NK-92 treated with Interleukin-12 subunit alpha and Interleukin-12 subunit beta, amount 100 ng/mL, for 24 hours (cell line): ENCODE measurements around the gene CLASP1.
"Not testable (repeated sequence)": the region's sequence is repeated elsewhere in the genome, so short reads cannot be mapped to it uniquely, and the experiment has no call there.

Experiments used
- DNase-seq: peaks from one replicate; lab custom pipeline; 2025; lab: John Stamatoyannopoulos, UW

Gene CLASP1

DNA sequence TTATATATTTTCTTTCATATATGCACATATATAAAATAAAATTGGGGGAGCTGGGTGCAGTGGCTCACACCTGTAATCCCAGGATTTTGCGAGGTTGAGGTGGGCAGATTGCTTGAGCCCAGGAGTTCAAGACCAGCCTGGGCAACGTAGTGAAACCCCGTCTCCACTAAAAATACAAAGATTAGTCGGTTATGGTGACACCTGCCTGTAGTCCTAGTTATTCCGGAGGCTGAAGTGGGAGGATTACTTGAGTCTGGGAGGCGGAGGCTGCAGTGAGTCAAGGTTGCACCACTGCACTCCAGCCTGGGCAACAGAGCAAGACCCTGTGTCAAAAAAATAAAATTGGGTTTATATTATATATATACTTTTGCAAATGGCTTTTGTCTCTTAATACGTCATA, 324.7 kb downstream of the CLASP1 start:
- DNase-seq: no peak

- DNase-seq: no peak
These were observed 327.8 kb downstream of the CLASP1 start for GRCh38 chr2:121321476-121321875.

DNA sequence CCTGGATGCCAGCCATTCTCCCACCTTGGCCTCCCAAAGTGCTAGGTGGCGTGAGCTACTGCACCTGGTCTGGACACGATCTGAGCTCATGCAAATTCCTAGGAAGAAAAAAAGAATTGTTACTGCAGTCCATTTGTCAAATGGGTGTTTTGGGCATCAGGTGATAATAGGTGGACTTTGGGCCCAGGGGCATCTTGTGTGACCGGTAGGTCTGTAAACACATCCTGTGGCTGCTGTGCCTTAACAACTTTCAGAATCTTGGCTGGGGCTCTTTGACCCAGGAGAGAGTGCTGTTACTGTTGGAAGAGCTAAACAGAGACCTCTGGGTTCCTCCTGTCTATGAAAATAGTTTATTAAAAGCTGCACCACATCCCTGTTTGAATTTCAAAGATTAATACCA, 329.3 kb downstream of the CLASP1 start:
- DNase-seq: no peak

DNA sequence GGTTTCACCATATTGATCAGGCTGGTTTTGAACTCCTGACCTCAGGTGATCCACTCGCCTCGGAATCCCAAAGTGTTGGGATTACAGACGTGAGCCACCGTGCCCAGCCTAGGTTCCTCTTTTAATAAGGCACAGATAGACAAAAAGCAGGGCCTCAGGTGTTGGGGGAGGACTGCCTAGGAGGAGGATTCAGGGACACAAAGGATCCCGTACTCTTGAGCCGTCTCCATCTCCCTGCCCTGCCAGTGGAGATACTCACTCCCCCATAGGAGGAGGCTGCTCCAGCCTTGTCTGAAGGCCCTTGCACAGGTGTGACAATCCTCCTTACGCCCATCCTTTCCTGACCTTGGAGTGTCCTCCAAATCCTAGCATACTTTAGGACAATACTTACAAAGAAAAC, 332.3 kb downstream of the CLASP1 start:
- DNase-seq: no peak

DNA sequence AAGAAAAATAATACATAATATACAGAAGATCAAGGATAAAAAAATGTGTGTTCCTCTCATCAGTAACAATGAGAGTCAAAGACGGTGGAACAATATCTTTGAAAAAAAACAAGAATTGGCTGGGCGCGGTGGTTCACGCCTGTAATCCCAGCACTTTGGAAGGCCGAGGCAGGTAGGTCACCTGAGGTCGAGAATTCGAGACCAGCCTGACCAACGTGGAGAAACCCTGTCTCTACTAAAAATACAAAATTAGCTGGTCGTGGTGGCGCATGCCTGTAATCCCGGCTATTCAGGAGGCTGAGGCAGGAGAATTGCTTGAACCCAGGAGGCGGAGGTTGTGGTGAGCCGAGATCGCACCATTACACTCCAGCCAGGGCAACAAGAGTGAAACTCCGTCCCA, 335.6 kb downstream of the CLASP1 start:
- not testable (repeated sequence) for DNase-seq

GRCh38 chr2:121309801-121310200, 339.5 kb downstream of the CLASP1 start:
- peak; percentile 69 for DNase-seq

DNA sequence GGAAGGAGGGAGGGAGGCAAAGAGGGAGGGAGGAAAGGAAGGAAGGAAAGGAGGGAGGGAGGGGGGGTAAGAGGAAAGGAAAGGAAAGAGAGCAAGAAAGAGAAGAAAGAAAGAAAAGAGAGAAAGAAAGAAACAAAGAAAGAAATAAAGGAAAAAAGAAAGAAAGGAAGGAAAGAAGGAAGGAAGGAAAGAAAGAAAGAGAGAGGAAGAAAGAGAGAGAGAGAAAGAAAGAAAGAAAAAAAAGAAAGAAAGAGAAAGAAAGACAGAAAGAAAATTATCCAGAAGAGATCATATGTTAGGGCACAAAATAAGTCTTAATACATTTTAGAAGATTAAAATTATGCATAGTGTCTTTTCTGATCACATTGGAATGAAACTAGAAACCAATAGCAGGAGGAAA, 339.9 kb downstream of the CLASP1 start:
- no peak for DNase-seq

GRCh38 chr2:121307048-121307447, 342.2 kb downstream of the CLASP1 start:
- no peak for DNase-seq

DNA sequence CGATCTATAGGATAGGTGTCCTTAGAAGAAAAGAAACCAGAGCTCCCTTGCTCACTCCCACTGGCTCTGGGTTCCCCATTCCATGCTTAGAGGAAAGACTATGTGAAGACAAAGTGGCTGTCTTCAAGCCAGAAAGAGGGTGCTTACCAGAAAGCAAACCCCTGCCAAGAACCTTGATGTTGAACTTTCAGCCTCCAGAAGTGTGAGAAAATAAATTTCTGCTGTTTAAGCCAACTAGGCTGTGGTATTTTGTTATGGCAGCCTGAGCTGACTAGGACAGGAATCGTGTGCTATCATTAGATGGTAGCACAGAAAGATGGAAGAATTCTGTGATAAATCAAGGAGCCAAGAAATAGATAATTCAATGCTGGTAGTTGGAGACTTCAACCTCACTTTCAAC, 344.3 kb downstream of the CLASP1 start:
- no peak for DNase-seq

- no peak for DNase-seq
These were observed 345.6 kb downstream of the CLASP1 start for GRCh38 chr2:121303531-121304263.

DNA sequence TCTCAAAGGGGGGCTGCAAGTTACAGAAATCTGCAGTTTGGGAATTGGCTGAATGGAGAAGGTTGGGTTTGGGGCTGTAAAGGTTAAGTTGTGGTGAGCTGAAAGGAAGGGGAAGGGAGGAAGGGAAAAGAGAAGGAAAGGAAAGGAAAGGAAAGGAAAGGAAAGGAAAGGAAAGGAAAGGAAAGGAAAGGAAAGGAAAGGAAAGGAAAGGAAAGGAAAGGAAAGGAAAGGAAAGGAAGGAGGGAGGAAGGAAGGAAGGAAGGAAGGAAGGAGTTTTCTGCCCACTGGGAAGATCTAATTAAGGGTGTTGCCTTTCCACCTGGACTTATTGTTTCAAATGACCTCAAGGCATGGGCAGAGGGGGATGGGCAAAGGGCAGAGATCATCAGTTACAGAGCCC, 348.1 kb downstream of the CLASP1 start:
- not testable (repeated sequence) for DNase-seq

GRCh38 chr2:121298476-121298875, 350.8 kb downstream of the CLASP1 start:
- no peak for DNase-seq

DNA sequence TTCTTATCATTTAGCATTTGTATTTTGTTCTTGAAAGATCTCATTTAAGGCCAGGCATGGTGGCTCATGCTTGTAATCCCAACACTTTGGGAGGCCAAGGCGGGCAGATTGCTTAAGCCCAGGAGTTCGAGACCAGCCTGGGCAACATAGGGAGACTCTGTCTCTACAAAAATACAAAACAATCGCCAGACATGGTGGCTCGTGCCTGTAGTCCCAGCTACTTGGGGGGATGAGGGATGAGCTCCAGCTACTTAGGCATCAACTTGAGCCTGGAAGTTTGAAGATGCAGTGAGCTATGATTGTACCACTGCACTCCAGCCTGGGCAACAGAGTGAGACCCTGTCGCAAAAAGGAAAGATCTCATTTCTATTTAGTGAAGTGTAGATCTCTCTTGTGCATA, 351.4 kb downstream of the CLASP1 start:
- DNase-seq: not testable (repeated sequence)

DNA sequence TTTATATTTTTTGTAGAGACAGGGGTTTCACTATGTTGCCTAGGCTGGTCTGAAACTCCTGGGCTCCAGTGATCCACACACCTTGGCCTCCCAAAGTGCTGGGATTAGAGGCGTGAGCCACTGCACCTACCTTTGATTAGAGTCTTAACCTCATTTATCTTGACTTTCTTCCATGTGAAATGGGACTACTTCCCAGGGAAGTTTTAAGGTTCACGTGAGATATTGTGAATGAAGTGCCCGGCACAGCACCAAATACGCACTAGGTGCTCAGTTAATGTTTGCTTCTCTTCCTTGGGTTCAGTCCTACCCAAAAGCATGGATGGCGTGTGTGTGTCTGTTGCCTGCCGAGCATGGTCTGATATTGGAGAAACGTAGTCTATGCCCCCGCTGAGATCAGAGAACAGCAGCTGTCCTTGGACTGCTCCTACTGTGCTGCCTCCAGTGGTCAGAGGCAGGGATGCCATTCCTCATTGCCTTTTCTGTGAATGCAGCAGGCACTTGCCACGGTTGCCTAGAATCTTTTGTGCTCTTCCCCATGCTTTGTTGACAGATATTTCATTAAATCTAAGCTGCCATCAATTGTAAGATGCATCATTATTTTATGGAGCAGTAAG, 351.9 kb downstream of the CLASP1 start:
- DNase-seq: no peak

- no peak for DNase-seq
These were observed 353.2 kb downstream of the CLASP1 start for GRCh38 chr2:121295911-121296650.

DNA sequence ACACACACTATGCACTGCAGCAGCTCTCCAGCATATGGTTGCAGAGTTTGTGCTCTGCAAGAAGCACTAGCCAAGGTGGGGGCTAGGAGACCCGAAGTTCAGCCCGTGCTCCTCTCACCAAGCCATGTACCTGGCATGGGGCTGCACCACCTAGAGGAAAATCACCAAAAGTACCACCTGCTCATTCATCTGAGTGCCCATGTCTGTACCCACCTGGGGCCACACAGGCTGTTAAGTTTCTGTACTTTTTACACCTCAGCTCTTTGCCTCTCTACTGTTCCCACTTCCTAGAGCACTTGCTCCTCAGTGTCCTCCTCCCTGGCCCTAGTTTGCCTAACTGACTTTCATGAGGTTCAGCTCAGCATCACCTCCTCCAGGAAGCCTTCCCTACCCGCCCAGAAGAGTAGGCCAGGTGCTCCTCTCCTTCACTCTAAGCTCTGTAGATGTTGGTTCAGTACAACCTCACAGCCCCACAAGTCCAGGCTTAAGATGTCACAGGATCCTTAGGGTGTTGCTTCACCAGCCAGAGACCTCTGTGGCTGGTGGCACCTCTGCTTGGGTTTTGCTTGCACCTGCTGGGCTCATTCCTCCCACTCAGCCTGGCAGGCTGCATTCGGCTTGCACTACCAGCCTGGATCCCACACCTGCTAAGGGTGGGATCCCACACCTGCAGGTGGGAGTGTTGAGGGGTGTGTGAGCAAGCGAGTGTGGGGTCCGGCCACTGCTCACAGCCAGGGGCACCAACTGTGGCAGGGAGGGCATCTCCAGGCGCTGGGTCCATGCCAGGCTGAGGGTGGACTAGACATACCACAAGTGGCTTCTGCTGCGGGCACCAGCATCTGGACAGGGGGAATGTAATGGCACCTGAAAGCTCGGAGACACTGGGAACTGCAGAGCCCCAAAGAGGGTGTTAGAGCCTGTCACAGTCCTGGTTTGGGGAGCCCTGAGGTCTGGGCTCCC, 354.1 kb downstream of the CLASP1 start:
- no peak for DNase-seq

- DNase-seq: no peak
These were observed 355.6 kb downstream of the CLASP1 start for GRCh38 chr2:121293450-121294325.

DNA sequence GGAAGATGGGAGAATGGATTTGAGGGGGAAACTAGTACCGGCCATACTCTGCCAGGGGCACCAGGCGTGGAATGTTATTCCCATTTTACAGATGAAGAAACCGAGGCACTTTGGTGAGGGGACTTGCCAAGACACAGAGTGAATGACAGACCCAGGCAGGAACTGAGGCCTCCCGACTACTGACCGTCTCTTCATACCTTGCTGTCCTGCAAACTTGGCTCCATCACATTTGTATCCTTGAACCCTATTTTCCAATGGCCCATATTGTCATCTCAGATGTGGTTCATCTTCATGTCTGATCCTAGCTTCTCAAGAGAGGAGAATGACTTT, 358.0 kb downstream of the CLASP1 start:
- no peak for DNase-seq

DNA sequence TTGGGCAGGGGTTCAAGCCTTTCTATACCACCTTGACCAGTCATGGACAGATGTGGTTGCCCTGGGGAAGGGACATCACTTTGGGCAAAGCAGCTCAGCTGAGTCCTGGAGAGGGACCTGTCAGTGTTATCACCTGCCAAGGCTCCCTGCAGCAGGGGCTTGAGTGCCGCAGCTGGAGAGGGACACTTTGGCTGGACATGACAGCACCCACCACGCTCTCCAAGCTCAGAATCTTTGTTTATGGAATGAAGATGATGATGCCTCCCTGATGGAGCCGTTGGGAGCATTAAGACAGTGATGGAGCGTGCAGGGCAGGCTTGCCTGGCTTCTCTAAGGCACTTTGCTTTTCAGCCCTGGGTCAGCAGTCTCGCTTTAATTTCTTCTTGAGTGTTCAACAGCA, 360.0 kb downstream of the CLASP1 start:
- DNase-seq: no peak

- no peak for DNase-seq
These were observed 360.6 kb downstream of the CLASP1 start for GRCh38 chr2:121288454-121289231.
